Astrocyte (in vitro differentiated cells and primary cell): ENCODE measurements around the gene MSMB. TPM values are rescaled to one million over a fixed set of nuclear protein-coding genes. Genes with fewer than 3 reads are reported as not detected.

Experiments used
- DNase-seq: peaks from one replicate; pipeline ENCODE4 v3.0.0-alpha.2; 2010; ENCODE audit warnings: low read depth
- FAIRE-seq: peaks from 2 replicates; lab custom pipeline; 2011; peaks lifted over from hg19 to GRCh38; lab: Jason Lieb, UNC
- H2AFZ ChIP-seq: 2 replicates; pipeline ENCODE4 v1.6.0; 2012; ENCODE audit warnings: low read depth, low read length, inconsistent platforms
- H3K27ac ChIP-seq: 2 replicates; pipeline ENCODE4 v1.5.1; 2011; ENCODE audit warnings: low read depth, low read length, inconsistent platforms
- H3K27me3 ChIP-seq: 2 replicates; pipeline ENCODE4 v1.6.0; 2011; ENCODE audit warnings: low read length, inconsistent platforms; ENCODE audit not compliant: insufficient read depth
- H3K36me3 ChIP-seq: 2 replicates; pipeline ENCODE4 v1.5.1; 2011; ENCODE audit warnings: low read length, inconsistent platforms; ENCODE audit not compliant: insufficient read depth
- H3K4me1 ChIP-seq: 2 replicates; pipeline ENCODE4 v1.5.1; 2011; ENCODE audit warnings: low read length, inconsistent platforms; ENCODE audit not compliant: insufficient read depth
- H3K4me2 ChIP-seq: 2 replicates; pipeline ENCODE4 v1.6.0; 2012; ENCODE audit warnings: low read length, inconsistent platforms
- H3K4me3 ChIP-seq: 2 replicates; pipeline ENCODE4 v1.5.1; 2011; ENCODE audit warnings: low read depth, mild to moderate bottlenecking, low read length, inconsistent platforms; ENCODE audit not compliant: insufficient read depth
- H3K79me2 ChIP-seq: 2 replicates; pipeline ENCODE4 v1.6.0; 2012; ENCODE audit warnings: mild to moderate bottlenecking, low read length, inconsistent platforms; ENCODE audit not compliant: insufficient read depth
- H3K9ac ChIP-seq: 2 replicates; pipeline ENCODE4 v1.6.0; 2012; ENCODE audit warnings: mild to moderate bottlenecking, low read length, inconsistent platforms
- H3K9me3 ChIP-seq: 2 replicates; pipeline ENCODE4 v1.5.1; 2012; ENCODE audit warnings: low read depth, mild to moderate bottlenecking, low read length, inconsistent platforms; ENCODE audit not compliant: insufficient read depth
- H4K20me1 ChIP-seq: 2 replicates; pipeline ENCODE4 v1.6.0; 2012; ENCODE audit warnings: low read length, inconsistent platforms; ENCODE audit not compliant: insufficient read depth
- H3K27ac Mint-ChIP-seq: one replicate; pipeline ENCODE4 v1.8.0; 2021; ENCODE audit warnings: mild to moderate bottlenecking, mixed read lengths; ENCODE audit not compliant: unreplicated experiment
- H3K27me3 Mint-ChIP-seq: one replicate; pipeline ENCODE4 v1.8.0; 2021; ENCODE audit warnings: low read depth, mixed read lengths; ENCODE audit not compliant: unreplicated experiment
- H3K36me3 Mint-ChIP-seq: one replicate; pipeline ENCODE4 v1.8.0; 2021; ENCODE audit warnings: low read depth, mixed read lengths; ENCODE audit not compliant: unreplicated experiment
- H3K4me1 Mint-ChIP-seq: one replicate; pipeline ENCODE4 v1.8.0; 2021; ENCODE audit warnings: low read depth, mixed read lengths; ENCODE audit not compliant: unreplicated experiment
- H3K4me3 Mint-ChIP-seq: one replicate; pipeline ENCODE4 v1.8.0; 2021; ENCODE audit warnings: mild to moderate bottlenecking, moderate library complexity, mixed read lengths; ENCODE audit not compliant: unreplicated experiment
- H3K9me3 Mint-ChIP-seq: one replicate; pipeline ENCODE4 v1.8.0; 2021; ENCODE audit warnings: mild to moderate bottlenecking, mixed read lengths; ENCODE audit not compliant: unreplicated experiment
- EZH2 ChIP-seq: IDR thresholded peaks from 2 replicates; pipeline ENCODE4 v1.6.1; 2012; ENCODE audit warnings: mild to moderate bottlenecking, low read length, inconsistent platforms; ENCODE audit not compliant: insufficient read depth
- total RNA-seq: library from RNA; stranded (reverse); gene quantifications from 2 replicates; pipeline ENCODE4 v1.2.1, GENCODE V29; 2021
- TF ChIP-seq, protein P1 (sequence below): IDR thresholded peaks from 2 replicates; pipeline ENCODE4 v1.5.1; 2011; ENCODE audit warnings: low read depth, mild to moderate bottlenecking, inconsistent platforms, low read length, moderate library complexity; ENCODE audit not compliant: insufficient read depth

The MSMB gene
- total RNA-seq, 1 donor from 2014 or later = not detected

DNA sequence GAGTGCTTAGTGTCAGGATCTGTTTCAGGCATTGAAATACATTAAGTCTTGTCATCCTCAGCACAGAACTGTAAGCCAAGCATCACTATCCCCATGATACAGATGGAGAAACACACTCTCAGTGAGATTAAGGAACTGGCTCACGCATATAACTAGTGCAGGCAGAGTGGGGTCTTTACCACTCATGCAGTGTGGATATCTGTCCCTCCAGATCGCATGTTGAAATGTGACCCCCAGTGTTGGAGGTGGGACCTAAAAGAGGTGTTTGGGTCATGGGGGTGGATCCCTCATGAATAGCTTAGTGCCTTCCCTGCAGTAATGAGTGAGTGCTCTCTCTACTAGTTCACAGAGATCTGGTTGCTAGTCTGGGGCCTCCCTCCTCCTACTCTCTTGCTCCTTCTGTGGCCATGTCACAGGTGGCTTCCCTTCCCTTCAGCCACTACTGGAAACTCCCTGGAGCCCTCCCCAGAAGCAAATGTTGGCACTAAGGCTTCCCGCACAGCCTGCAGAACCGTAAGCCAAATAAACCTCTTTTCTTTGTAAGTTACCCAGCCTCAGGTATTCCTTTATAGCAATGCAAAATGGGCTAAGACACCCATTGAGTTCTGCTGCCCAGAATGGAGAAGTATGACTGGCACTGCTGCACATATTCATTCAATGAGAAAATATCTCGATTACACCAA is 31.8 kb upstream of the MSMB start:
- Histone ChIP-seq H3K79me2 (no peaks in the 10 kb centered on the region), H3K27ac (no peak overlapping the region), H3K9me3 (no peaks in the 10 kb centered on the region), H3K4me2 (no peak overlapping the region), H4K20me1 (no peaks in the 10 kb centered on the region), H2AFZ (no peak overlapping the region), H3K4me1 (no peaks in the 10 kb centered on the region), H3K9ac (no peak overlapping the region), H3K36me3 (no peaks in the 10 kb centered on the region), H3K27me3 (no peaks in the 10 kb centered on the region), H3K4me3 (no peak overlapping the region)
- Mint-ChIP-seq H3K27me3 (no peaks in the 10 kb centered on the region), H3K36me3 (no peaks in the 10 kb centered on the region), H3K4me3 (no peak overlapping the region), H3K27ac (no peak overlapping the region), H3K9me3 (peaks cover 3% of the 10 kb centered on the region), H3K4me1 (peaks cover 8% of the 10 kb centered on the region)
- TF ChIP-seq, protein P1, sequence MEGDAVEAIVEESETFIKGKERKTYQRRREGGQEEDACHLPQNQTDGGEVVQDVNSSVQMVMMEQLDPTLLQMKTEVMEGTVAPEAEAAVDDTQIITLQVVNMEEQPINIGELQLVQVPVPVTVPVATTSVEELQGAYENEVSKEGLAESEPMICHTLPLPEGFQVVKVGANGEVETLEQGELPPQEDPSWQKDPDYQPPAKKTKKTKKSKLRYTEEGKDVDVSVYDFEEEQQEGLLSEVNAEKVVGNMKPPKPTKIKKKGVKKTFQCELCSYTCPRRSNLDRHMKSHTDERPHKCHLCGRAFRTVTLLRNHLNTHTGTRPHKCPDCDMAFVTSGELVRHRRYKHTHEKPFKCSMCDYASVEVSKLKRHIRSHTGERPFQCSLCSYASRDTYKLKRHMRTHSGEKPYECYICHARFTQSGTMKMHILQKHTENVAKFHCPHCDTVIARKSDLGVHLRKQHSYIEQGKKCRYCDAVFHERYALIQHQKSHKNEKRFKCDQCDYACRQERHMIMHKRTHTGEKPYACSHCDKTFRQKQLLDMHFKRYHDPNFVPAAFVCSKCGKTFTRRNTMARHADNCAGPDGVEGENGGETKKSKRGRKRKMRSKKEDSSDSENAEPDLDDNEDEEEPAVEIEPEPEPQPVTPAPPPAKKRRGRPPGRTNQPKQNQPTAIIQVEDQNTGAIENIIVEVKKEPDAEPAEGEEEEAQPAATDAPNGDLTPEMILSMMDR = no peak
- no peak for TF ChIP-seq EZH2
- no peak for DNase-seq
- no peak for FAIRE-seq

DNA sequence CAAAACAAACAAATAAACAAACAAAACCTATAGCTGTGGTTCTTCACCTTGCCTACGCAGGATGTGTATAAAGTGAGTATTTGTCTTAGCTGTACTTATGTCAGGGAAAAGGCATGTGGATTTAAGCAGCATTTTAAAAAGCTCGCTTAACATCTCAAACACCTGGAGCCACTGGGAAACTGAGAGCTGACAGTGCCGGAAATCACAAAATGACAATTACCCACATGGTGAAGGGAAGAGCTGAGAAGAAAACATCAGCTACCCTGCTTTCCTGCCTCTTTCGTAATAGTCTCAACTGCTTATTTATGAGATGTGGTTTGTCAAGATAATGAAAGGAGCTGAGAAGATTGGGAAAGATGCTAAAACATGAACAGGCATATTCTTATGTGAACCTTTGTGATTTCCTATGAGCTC is 31.1 kb upstream of the MSMB start:
- FAIRE-seq = no peak

More for the DNA sequence above, 31.1 kb upstream of the MSMB start:
- no peaks in the 10 kb centered on the region for H3K9me3 Mint-ChIP-seq
- DNase-seq = no peak
- Histone ChIP-seq H3K27ac (no peak overlapping the region), H3K27me3 (no peaks in the 10 kb centered on the region), H3K4me3 (no peak overlapping the region), H4K20me1 (no peaks in the 10 kb centered on the region), H3K4me2 (no peak overlapping the region), H3K36me3 (no peaks in the 10 kb centered on the region), H3K9me3 (no peaks in the 10 kb centered on the region), H3K4me1 (no peaks in the 10 kb centered on the region), H3K79me2 (no peaks in the 10 kb centered on the region), H3K9ac (no peak overlapping the region), H2AFZ (no peak overlapping the region)
- no peaks in the 10 kb centered on the region for H3K27me3 Mint-ChIP-seq
- H3K36me3 Mint-ChIP-seq = no peaks in the 10 kb centered on the region
- H3K27ac Mint-ChIP-seq = no peak overlapping the region
- H3K4me1 Mint-ChIP-seq = peaks cover 8% of the 10 kb centered on the region
- no peak for TF ChIP-seq EZH2
- TF ChIP-seq, protein P1 = no peak
- H3K4me3 Mint-ChIP-seq = no peak overlapping the region
